Lower lobe of right lung (tissue), 2 donors: ENCODE data around the gene OR1L6. TPM values are rescaled to one million over a fixed set of nuclear protein-coding genes. Genes with fewer than 3 reads are reported as not detected.

Experiments used
- ATAC-seq, 2 donors: fragments of 200-7000 bp; cut with Tn5 transposase; one replicate each; pipeline ENCODE4 v1.9.1; 2020 to 2022; ENCODE audit warnings: mild to moderate bottlenecking in 2 of 2, moderate library complexity in 2 of 2
- DNase-seq: peaks from one replicate; pipeline ENCODE4 v3.0.0-alpha.2; 2020
- H3K27ac ChIP-seq: fragments of 200-600 bp; one replicate; pipeline ENCODE4 v1.8.0; 2022
- H3K27me3 ChIP-seq: fragments of 200-600 bp; one replicate; pipeline ENCODE4 v1.8.0; 2022; ENCODE audit warnings: low read depth
- H3K36me3 ChIP-seq: fragments of 200-600 bp; one replicate; pipeline ENCODE4 v1.8.0; 2022; ENCODE audit warnings: mild to moderate bottlenecking
- H3K4me1 ChIP-seq: fragments of 200-600 bp; one replicate; pipeline ENCODE4 v1.8.0; 2022
- H3K4me3 ChIP-seq: fragments of 200-600 bp; one replicate; pipeline ENCODE4 v1.8.0; 2022; ENCODE audit warnings: mild to moderate bottlenecking
- H3K9me3 ChIP-seq: fragments of 200-600 bp; one replicate; pipeline ENCODE4 v1.8.0; 2022
- CTCF ChIP-seq: fragments of 200-600 bp; IDR thresholded peaks from one replicate; pipeline ENCODE4 v1.8.0; 2022; ENCODE audit warnings: antibody characterized with exemption, mild to moderate bottlenecking
- intact Hi-C: fragments of 100-400 bp; cut with DNase I; formaldehyde crosslinking; loops from one replicate; pipeline ENCODE4 v1.11.0; 2022
- total RNA-seq: library from RNA; stranded (reverse); fragmentation: NEBNext Ultra II Directional; extraction: Animal tissue kit (Norgen Biotek cat#: 25700); gene quantifications from one replicate; pipeline ENCODE4 v1.2.1, GENCODE V29; 2021
- donor health status: DM: no; HTN: yes; CAD: no; lungs with severe emphysema.

Gene OR1L6
- total RNA-seq, 1 donor from 2014 or later, result not detected

GRCh38 chr9:122781671-122782070 is 39.6 kb downstream of the OR1L6 start:
- TF ChIP-seq CTCF, result no peak
- no peak overlapping the region for H3K4me3 ChIP-seq
- no peaks in the 10 kb centered on the region for H3K27me3 ChIP-seq
- no peak overlapping the region for H3K27ac ChIP-seq
- no peaks in the 10 kb centered on the region for H3K9me3 ChIP-seq
- no peak for DNase-seq
- no peaks in the 10 kb centered on the region for H3K36me3 ChIP-seq
- no peaks in the 10 kb centered on the region for H3K4me1 ChIP-seq
- no peak for ATAC-seq
- intact Hi-C loops, result no loop called here

GRCh38 chr9:122785269-122785668 is 43.2 kb downstream of the OR1L6 start:
- no peaks in the 10 kb centered on the region for H3K9me3 ChIP-seq
- no peak for TF ChIP-seq CTCF
- no peaks in the 10 kb centered on the region for H3K36me3 ChIP-seq
- intact Hi-C loops, result no loop called here
- DNase-seq, result no peak
- H3K4me3 ChIP-seq, result no peak overlapping the region
- H3K4me1 ChIP-seq, result no peaks in the 10 kb centered on the region
- no peak overlapping the region for H3K27ac ChIP-seq
- no peaks in the 10 kb centered on the region for H3K27me3 ChIP-seq
- ATAC-seq, result no peak

GRCh38 chr9:122786338-122786737 is 44.2 kb downstream of the OR1L6 start:
- DNase-seq (no peak), ATAC-seq (no peak)
- Histone ChIP-seq H3K27ac (no peak overlapping the region), H3K36me3 (no peaks in the 10 kb centered on the region), H3K9me3 (no peaks in the 10 kb centered on the region), H3K27me3 (no peaks in the 10 kb centered on the region), H3K4me1 (no peaks in the 10 kb centered on the region), H3K4me3 (no peak overlapping the region)
- intact Hi-C loops, result no loop called here
- no peak for TF ChIP-seq CTCF

GRCh38 chr9:122788831-122789230 is 46.7 kb downstream of the OR1L6 start, which contains the start of gene OR5C1:
TSS of gene OR5C1 (plus strand) at chr9:122788933. CDS start at chr9:122788933, 0 bp downstream.
- Histone ChIP-seq H3K4me3 (no peak within 1 kb of the TSS), H3K9me3 (no peaks in the 10 kb centered on the region), H3K27me3 (no peaks in the 10 kb centered on the region), H3K4me1 (no peaks in the 10 kb centered on the region), H3K27ac (no peak within 1 kb of the TSS), H3K36me3 (no peaks in the 10 kb centered on the region)
- intact Hi-C loops, result no loop called here
- DNase-seq, result no peak
- TF ChIP-seq CTCF, result no peak
- no peak for ATAC-seq

- intact Hi-C loops, result no loop called here
- H3K4me1 ChIP-seq, result no peaks in the 10 kb centered on the region
- no peak overlapping the region for H3K4me3 ChIP-seq
- H3K9me3 ChIP-seq, result no peaks in the 10 kb centered on the region
- H3K27ac ChIP-seq, result no peak overlapping the region
- no peak for DNase-seq
- H3K36me3 ChIP-seq, result no peaks in the 10 kb centered on the region
- H3K27me3 ChIP-seq, result no peaks in the 10 kb centered on the region
- ATAC-seq, result no peak
- no peak for TF ChIP-seq CTCF
These were observed 47.3 kb downstream of the OR1L6 start for GRCh38 chr9:122789256-122790046.
